Omental fat pad (tissue), 4 donors: ENCODE measurements around the gene FAT1. TPM values are rescaled to one million over a fixed set of nuclear protein-coding genes. Genes with fewer than 3 reads are reported as not detected.

Experiments
- ATAC-seq: fragments of 150-250 bp; one replicate; pipeline ENCODE4 v1.9.1; 2016; ENCODE audit warnings: mild to moderate bottlenecking, moderate library complexity; ENCODE audit not compliant: low FRiP score
- DNase-seq: peaks from one replicate; pipeline ENCODE4 v3.0.0-alpha.2; 2019; ENCODE audit warnings: low spot score
- total RNA-seq, 4 donors: library from RNA; depleted of rRNA; stranded (reverse); fragments of >200 nt; gene quantifications; one replicate each; pipeline ENCODE4 v1.1.0, GENCODE V29; 2016
- TF ChIP-seq, protein P1 (sequence below), 3 donors: fragments of 450-650 bp; IDR thresholded peaks; one replicate each; pipeline ENCODE4 v1.5.1; 2016 to 2017; ENCODE audit warnings: antibody characterized with exemption in 3 of 3, mild to moderate bottlenecking in 3 of 3, moderate library complexity in 2 of 3

FAT1 gene
- total RNA-seq, 4 donors from 2014 or later = 35.3 to 90.8 (median 69.9) TPM

DNA sequence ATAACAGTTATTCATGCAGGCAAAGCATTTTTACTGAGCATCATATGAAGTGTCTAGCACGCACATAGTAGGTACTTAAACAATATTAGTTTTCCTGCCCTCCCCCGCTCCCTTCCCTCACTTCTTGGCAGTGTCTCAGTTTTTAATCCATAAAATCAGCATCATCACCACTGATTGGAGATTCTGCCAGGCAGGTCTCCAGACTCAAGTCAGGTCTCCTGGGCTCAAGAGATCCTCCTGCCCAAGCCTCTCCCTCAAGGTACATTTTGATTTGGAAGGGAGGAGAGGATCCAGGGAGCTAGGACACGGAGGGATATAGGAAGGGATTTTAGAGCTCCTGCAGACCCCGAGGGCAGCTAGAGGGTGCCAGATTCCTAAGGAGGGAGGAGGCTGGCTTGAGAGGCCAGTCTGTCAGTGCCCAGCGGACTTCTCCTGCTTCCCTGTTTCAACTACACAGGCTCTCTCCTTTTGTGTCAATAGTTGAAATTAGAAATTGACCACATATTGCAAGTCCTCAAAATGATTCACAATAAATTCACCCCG, 4.4 kb upstream of the FAT1 start:
- TF ChIP-seq, protein P1, sequence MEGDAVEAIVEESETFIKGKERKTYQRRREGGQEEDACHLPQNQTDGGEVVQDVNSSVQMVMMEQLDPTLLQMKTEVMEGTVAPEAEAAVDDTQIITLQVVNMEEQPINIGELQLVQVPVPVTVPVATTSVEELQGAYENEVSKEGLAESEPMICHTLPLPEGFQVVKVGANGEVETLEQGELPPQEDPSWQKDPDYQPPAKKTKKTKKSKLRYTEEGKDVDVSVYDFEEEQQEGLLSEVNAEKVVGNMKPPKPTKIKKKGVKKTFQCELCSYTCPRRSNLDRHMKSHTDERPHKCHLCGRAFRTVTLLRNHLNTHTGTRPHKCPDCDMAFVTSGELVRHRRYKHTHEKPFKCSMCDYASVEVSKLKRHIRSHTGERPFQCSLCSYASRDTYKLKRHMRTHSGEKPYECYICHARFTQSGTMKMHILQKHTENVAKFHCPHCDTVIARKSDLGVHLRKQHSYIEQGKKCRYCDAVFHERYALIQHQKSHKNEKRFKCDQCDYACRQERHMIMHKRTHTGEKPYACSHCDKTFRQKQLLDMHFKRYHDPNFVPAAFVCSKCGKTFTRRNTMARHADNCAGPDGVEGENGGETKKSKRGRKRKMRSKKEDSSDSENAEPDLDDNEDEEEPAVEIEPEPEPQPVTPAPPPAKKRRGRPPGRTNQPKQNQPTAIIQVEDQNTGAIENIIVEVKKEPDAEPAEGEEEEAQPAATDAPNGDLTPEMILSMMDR (IDR thresholded peaks at IDR 0.05) = no peak
- no peak for DNase-seq

DNA sequence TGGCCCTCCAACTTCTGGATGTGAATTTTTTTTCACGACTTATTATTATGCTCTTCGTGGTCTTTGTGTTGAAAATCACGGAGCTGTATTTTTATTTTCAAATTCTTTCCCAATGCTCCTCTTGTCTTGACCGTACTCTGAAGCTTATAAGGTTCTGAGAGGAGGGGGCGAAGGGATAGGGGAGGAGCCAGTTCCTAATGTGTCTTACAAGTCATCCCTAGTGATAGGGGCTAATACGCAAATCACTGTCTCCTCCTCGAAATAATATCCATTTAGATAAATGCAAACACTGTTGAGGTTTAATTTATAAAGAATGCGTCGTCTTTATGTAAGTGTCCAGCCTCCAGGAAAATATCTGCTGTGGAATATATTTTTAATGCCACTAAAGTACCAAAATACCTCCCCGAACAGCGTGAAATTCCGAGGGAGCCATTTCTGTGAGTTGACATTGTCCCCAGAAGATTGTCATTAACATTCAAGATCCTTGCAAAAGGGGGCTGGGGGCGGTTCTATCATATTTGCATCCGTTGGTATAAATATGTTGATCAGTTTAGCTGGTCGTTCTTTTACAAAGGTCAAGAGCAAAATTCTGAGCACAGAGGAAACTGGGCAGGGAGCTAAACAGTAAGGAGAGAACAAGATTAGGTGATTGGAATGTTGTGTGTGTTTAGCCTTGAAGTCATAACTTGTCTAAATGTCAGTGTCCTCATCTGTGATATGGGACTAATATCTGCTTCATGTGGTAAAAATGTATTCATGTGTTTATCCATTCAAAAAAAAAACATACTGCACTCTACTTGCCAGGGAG, 3.7 kb upstream of the FAT1 start:
- TF ChIP-seq, protein P1 (IDR thresholded peaks at IDR 0.05) = no peak
- no peak for DNase-seq
- no peak for ATAC-seq

More for the DNA sequence above, 4.4 kb upstream of the FAT1 start:
- ATAC-seq = no peak

DNA sequence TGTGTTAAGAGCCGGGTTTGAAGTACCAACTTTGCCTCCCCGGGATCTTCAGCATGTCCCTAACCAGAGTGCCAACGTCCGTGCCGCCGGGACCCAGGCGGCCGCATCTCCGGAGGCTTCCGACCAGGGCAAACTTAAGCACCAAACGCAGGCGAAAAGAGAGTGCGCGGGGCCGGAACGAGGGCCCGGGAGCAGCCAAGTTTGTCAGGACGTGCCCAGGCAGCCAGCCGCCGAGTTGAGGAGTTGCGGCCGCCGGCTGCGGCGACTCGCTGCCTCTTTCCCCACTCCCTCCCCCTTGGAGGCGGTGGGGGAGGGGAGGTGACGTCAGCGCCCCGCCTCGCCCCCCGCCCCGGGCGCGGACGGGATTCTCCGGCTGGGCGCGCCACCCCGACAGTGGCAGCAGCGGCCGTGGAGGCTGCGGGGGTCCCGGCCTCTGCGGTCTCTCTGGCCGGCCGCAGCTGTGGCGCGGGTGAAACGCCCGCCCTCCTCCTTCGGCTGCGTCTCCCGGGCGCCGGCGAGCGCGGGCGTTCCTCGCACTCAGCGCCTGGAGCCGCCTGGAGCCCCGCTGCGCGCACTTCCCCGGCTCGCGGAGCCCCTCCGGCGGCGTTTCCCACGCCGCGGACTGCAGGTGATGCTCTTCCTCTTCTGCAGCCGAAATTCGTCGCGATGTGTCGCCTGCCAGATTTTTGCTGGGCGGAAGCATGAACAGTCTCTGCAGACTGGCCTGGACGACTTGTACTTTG, 2.9 kb upstream of the FAT1 start:
- ATAC-seq = peak; percentile 49
- no peak for DNase-seq
- TF ChIP-seq, protein P1 (IDR thresholded peaks at IDR 0.05) = no peak

- ATAC-seq = peak; percentile 65
Observed at GRCh38 chr4:186725469-186726425, 2.1 kb upstream of the FAT1 start.

GRCh38 chr4:186724864-186725468, 1.3 kb upstream of the FAT1 start:
- DNase-seq (no peak), ATAC-seq (no peak)
- TF ChIP-seq, protein P1 (IDR thresholded peaks at IDR 0.05) = no peak

More at GRCh38 chr4:186725469-186726425, 2.1 kb upstream of the FAT1 start:
- TF ChIP-seq, protein P1 (IDR thresholded peaks at IDR 0.05) = no peak
- DNase-seq = peak; percentile 53
